NOMO-1 treated with dmso at 0.1 percent for 144 hours (cell line): ENCODE results near the gene TCF12.
A peak's percentile ranks its signal among the peaks of the same experiment; 100 is the strongest.

Source experiments
- DNase-seq: peaks from one replicate; lab custom pipeline; 2025; ENCODE audit not compliant: unreplicated experiment; lab: John Stamatoyannopoulos, UW

Gene TCF12

GRCh38 chr15:57205027-57205855 lies 286.8 kb downstream of the TCF12 start:
- DNase-seq, result no peak

- no peak for DNase-seq
Measured at GRCh38 chr15:57205996-57206395, 287.6 kb downstream of the TCF12 start.

GRCh38 chr15:57213862-57214261 lies 295.4 kb downstream of the TCF12 start:
- peak; percentile 10 for DNase-seq

GRCh38 chr15:57215326-57215725 lies 296.9 kb downstream of the TCF12 start:
- no peak for DNase-seq

GRCh38 chr15:57215881-57216280 lies 297.4 kb downstream of the TCF12 start:
- no peak for DNase-seq

GRCh38 chr15:57216288-57216687 lies 297.8 kb downstream of the TCF12 start:
- DNase-seq, result no peak

- no peak for DNase-seq
Measured at GRCh38 chr15:57217778-57218598, 299.5 kb downstream of the TCF12 start.

GRCh38 chr15:57218826-57219576 lies 300.6 kb downstream of the TCF12 start:
- DNase-seq, result peak; percentile 28

GRCh38 chr15:57220205-57220604 lies 301.8 kb downstream of the TCF12 start:
- no peak for DNase-seq

- DNase-seq, result no peak
Measured at GRCh38 chr15:57221134-57221533, 302.7 kb downstream of the TCF12 start.

GRCh38 chr15:57223345-57223744 lies 304.9 kb downstream of the TCF12 start:
- DNase-seq, result no peak

GRCh38 chr15:57223887-57224286 lies 305.4 kb downstream of the TCF12 start:
- DNase-seq, result no peak

- DNase-seq, result no peak
Measured at GRCh38 chr15:57224664-57225063, 306.2 kb downstream of the TCF12 start.

- DNase-seq, result no peak
Measured at GRCh38 chr15:57227166-57227565, 308.7 kb downstream of the TCF12 start.

GRCh38 chr15:57227899-57228298 lies 309.5 kb downstream of the TCF12 start:
- no peak for DNase-seq

GRCh38 chr15:57228395-57228794 lies 310.0 kb downstream of the TCF12 start:
- no peak for DNase-seq

- no peak for DNase-seq
Measured at GRCh38 chr15:57229051-57229450, 310.6 kb downstream of the TCF12 start.

GRCh38 chr15:57231559-57231958 lies 313.1 kb downstream of the TCF12 start:
- no peak for DNase-seq

- no peak for DNase-seq
Measured at GRCh38 chr15:57234156-57234555, 315.7 kb downstream of the TCF12 start.

GRCh38 chr15:57235186-57235585 lies 316.7 kb downstream of the TCF12 start:
- no peak for DNase-seq

GRCh38 chr15:57235873-57236272 lies 317.4 kb downstream of the TCF12 start:
- no peak for DNase-seq
